GM23338 (cell line): Measurements from ENCODE around the gene ATPAF1. TPM values are rescaled to one million over a fixed set of nuclear protein-coding genes. Genes with fewer than 3 reads are reported as not detected.

ENCODE experiments used
- ATAC-seq: fragments of 200-7000 bp; cut with Tn5 transposase; 3 replicates; pipeline ENCODE4 v1.9.1; 2020
- DNase-seq: peaks from one replicate; pipeline ENCODE4 v3.0.0-alpha.2; 2015; ENCODE audit warnings: low spot score
- H2AFZ ChIP-seq: fragments of 200-600 bp; sonication (generic); 2 replicates; pipeline ENCODE4 v1.8.0; 2016; ENCODE audit warnings: antibody characterized with exemption, mild to moderate bottlenecking, moderate library complexity
- H3F3A ChIP-seq: fragments of 200-600 bp; sonication (generic); replicated peaks from 2 replicates; pipeline ENCODE4 v1.8.0; 2017; ENCODE audit warnings: antibody characterized with exemption, mixed run types, low read depth
- H3K27ac ChIP-seq: fragments of 200-600 bp; sonication (generic); 2 replicates; pipeline ENCODE4 v1.6.1; 2016; ENCODE audit warnings: low read depth
- H3K27me3 ChIP-seq: fragments of 200-600 bp; sonication (generic); 2 replicates; pipeline ENCODE4 v1.8.0; 2016; ENCODE audit warnings: mild to moderate bottlenecking, mixed run types, moderate library complexity; ENCODE audit not compliant: insufficient read depth
- H3K36me3 ChIP-seq: fragments of 200-600 bp; sonication (generic); 2 replicates; pipeline ENCODE4 v1.8.0; 2016; ENCODE audit warnings: mild to moderate bottlenecking; ENCODE audit not compliant: insufficient read depth
- H3K4me1 ChIP-seq: fragments of 200-600 bp; sonication (generic); 2 replicates; pipeline ENCODE4 v1.8.0; 2016; ENCODE audit warnings: mild to moderate bottlenecking, moderate library complexity; ENCODE audit not compliant: insufficient read depth
- H3K4me2 ChIP-seq: fragments of 200-600 bp; sonication (generic); 2 replicates; pipeline ENCODE4 v1.7.1; 2017; ENCODE audit warnings: mixed run types
- H3K4me3 ChIP-seq: fragments of 200-600 bp; sonication (generic); 2 replicates; pipeline ENCODE4 v1.6.1; 2016; ENCODE audit warnings: mixed run types
- H3K79me2 ChIP-seq: fragments of 200-600 bp; sonication (generic); replicated peaks from 2 replicates; pipeline ENCODE4 v1.8.0; 2017; ENCODE audit warnings: mild to moderate bottlenecking; ENCODE audit not compliant: insufficient read depth
- H3K9me2 ChIP-seq: fragments of 200-600 bp; sonication (generic); 2 replicates; pipeline ENCODE4 v1.8.0; 2017; ENCODE audit not compliant: insufficient read depth
- H4K20me1 ChIP-seq: fragments of 200-600 bp; sonication (generic); replicated peaks from 2 replicates; pipeline ENCODE4 v1.8.0; 2017; ENCODE audit warnings: mild to moderate bottlenecking; ENCODE audit not compliant: insufficient read depth
- H3K27ac Mint-ChIP-seq: 2 replicates; pipeline ENCODE4 v1.8.0; 2020; ENCODE audit warnings: inconsistent platforms, mild to moderate bottlenecking, moderate library complexity, mixed read lengths
- H3K27me3 Mint-ChIP-seq: 3 replicates; pipeline ENCODE4 v1.8.0; 2022; ENCODE audit warnings: low read depth, mild to moderate bottlenecking, moderate library complexity, mixed read lengths, inconsistent platforms; ENCODE audit not compliant: insufficient read depth, poor library complexity
- H3K36me3 Mint-ChIP-seq: 3 replicates; pipeline ENCODE4 v1.8.0; 2021; ENCODE audit warnings: low read depth, mild to moderate bottlenecking, inconsistent platforms, moderate library complexity, mixed read lengths
- H3K4me1 Mint-ChIP-seq: 3 replicates; pipeline ENCODE4 v1.8.0; 2020; ENCODE audit warnings: mild to moderate bottlenecking, inconsistent platforms, mixed read lengths
- H3K4me3 Mint-ChIP-seq: 3 replicates; pipeline ENCODE4 v1.8.0; 2021; ENCODE audit warnings: moderate library complexity, mild to moderate bottlenecking, inconsistent platforms, mixed read lengths
- H3K9me3 Mint-ChIP-seq: 3 replicates; pipeline ENCODE4 v1.8.0; 2020; ENCODE audit warnings: moderate library complexity, mild to moderate bottlenecking, inconsistent platforms, mixed read lengths
- JUNB ChIP-seq: IDR thresholded peaks from one replicate; pipeline ENCODE4 v1.6.1; 2016; ENCODE audit warnings: antibody characterized with exemption; ENCODE audit not compliant: unreplicated experiment
- NANOG ChIP-seq: IDR thresholded peaks from 2 replicates; pipeline ENCODE4 v1.6.1; 2016; ENCODE audit warnings: antibody characterized with exemption, borderline replicate concordance
- POLR2AphosphoS5 ChIP-seq: IDR thresholded peaks from 2 replicates; pipeline ENCODE4 v1.6.1; 2016; ENCODE audit warnings: antibody characterized with exemption, low read depth
- ZNF114 ChIP-seq: fragments of 250-450 bp; sonication (Bioruptor Pico); IDR thresholded peaks from 2 replicates; pipeline ENCODE4 v1.5.0; 2020; ENCODE audit warnings: mild to moderate bottlenecking, moderate library complexity
- polyA plus RNA-seq: library from polyadenylated mRNA; unstranded; fragments of >200 nt; fragmentation: Nextera tagmentation; extraction: Ambion mirVana; gene quantifications from 2 replicates; pipeline ENCODE4 v1.2.1, GENCODE V29; 2016
- total RNA-seq: library from RNA; depleted of rRNA; stranded (reverse); fragments of >200 nt; shearing (Covaris generic); gene quantifications from 2 replicates; pipeline ENCODE4 v1.2.3, GENCODE V29; 2014
- TF ChIP-seq, protein P1 (sequence below): fragments of 250-450 bp; sonication (Bioruptor Pico); IDR thresholded peaks from 2 replicates; pipeline ENCODE4 v1.5.0; 2020; ENCODE audit warnings: mild to moderate bottlenecking, moderate library complexity
- TF ChIP-seq, protein P2 (sequence below): IDR thresholded peaks from 2 replicates; pipeline ENCODE4 v1.6.1; 2016; ENCODE audit warnings: antibody characterized with exemption

Gene ATPAF1
- total and polyA plus RNA-seq, 2 experiments from 2014 or later, result 41.2 to 67.6 TPM

DNA sequence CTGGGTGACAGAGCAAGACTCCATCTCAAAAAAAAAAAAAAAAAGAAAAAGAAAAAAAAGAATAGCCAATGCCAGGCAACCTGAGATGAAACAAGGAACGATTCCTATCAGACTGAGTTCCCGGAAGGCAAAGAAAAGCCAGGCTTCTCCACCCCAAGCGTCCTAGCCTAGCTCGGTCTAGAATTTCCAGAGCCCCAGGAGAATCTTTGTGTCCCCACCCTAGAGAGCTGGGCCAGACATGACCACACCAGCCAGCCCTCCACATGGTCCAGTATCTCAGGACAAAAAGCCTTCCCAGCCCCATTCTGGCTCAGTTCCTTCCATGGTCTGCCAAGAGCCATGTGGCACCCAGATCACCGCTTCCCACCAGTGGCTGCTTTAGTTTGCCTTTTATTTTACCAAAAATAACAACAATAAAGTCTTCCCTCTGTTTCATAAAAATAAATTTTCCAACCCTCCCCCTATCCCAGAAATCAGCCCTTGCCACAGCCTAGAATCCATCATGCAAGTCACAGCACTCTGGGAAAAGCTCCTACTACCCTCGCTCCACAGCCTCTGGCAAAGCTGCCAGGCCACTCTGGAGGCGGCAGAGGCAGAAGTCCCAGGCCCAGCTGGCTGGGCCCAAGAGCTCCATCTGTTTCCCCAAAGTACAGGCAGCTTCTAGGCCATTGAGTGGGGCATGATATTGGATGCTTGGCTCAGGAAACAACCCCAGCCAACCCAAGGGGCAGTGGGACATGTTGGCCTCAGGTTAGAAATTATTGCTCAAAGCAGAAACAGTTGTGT, 60.6 kb downstream of the ATPAF1 start (continued):
- TF ChIP-seq, protein P1, sequence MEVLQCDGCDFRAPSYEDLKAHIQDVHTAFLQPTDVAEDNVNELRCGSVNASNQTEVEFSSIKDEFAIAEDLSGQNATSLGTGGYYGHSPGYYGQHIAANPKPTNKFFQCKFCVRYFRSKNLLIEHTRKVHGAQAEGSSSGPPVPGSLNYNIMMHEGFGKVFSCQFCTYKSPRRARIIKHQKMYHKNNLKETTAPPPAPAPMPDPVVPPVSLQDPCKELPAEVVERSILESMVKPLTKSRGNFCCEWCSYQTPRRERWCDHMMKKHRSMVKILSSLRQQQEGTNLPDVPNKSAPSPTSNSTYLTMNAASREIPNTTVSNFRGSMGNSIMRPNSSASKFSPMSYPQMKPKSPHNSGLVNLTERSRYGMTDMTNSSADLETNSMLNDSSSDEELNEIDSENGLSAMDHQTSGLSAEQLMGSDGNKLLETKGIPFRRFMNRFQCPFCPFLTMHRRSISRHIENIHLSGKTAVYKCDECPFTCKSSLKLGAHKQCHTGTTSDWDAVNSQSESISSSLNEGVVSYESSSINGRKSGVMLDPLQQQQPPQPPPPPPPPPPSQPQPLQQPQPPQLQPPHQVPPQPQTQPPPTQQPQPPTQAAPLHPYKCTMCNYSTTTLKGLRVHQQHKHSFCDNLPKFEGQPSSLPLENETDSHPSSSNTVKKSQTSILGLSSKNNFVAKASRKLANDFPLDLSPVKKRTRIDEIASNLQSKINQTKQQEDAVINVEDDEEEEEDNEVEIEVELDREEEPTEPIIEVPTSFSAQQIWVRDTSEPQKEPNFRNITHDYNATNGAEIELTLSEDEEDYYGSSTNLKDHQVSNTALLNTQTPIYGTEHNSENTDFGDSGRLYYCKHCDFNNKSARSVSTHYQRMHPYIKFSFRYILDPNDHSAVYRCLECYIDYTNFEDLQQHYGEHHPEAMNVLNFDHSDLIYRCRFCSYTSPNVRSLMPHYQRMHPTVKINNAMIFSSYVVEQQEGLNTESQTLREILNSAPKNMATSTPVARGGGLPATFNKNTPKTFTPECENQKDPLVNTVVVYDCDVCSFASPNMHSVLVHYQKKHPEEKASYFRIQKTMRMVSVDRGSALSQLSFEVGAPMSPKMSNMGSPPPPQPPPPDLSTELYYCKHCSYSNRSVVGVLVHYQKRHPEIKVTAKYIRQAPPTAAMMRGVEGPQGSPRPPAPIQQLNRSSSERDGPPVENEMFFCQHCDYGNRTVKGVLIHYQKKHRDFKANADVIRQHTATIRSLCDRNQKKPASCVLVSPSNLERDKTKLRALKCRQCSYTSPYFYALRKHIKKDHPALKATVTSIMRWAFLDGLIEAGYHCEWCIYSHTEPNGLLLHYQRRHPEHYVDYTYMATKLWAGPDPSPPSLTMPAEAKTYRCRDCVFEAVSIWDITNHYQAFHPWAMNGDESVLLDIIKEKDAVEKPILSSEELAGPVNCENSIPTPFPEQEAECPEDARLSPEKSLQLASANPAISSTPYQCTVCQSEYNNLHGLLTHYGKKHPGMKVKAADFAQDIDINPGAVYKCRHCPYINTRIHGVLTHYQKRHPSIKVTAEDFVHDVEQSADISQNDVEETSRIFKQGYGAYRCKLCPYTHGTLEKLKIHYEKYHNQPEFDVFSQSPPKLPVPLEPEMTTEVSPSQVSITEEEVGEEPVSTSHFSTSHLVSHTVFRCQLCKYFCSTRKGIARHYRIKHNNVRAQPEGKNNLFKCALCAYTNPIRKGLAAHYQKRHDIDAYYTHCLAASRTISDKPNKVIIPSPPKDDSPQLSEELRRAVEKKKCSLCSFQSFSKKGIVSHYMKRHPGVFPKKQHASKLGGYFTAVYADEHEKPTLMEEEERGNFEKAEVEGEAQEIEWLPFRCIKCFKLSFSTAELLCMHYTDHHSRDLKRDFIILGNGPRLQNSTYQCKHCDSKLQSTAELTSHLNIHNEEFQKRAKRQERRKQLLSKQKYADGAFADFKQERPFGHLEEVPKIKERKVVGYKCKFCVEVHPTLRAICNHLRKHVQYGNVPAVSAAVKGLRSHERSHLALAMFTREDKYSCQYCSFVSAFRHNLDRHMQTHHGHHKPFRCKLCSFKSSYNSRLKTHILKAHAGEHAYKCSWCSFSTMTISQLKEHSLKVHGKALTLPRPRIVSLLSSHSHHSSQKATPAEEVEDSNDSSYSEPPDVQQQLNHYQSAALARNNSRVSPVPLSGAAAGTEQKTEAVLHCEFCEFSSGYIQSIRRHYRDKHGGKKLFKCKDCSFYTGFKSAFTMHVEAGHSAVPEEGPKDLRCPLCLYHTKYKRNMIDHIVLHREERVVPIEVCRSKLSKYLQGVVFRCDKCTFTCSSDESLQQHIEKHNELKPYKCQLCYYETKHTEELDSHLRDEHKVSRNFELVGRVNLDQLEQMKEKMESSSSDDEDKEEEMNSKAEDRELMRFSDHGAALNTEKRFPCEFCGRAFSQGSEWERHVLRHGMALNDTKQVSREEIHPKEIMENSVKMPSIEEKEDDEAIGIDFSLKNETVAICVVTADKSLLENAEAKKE (CRISPR knock-in tag), result no peak

DNA sequence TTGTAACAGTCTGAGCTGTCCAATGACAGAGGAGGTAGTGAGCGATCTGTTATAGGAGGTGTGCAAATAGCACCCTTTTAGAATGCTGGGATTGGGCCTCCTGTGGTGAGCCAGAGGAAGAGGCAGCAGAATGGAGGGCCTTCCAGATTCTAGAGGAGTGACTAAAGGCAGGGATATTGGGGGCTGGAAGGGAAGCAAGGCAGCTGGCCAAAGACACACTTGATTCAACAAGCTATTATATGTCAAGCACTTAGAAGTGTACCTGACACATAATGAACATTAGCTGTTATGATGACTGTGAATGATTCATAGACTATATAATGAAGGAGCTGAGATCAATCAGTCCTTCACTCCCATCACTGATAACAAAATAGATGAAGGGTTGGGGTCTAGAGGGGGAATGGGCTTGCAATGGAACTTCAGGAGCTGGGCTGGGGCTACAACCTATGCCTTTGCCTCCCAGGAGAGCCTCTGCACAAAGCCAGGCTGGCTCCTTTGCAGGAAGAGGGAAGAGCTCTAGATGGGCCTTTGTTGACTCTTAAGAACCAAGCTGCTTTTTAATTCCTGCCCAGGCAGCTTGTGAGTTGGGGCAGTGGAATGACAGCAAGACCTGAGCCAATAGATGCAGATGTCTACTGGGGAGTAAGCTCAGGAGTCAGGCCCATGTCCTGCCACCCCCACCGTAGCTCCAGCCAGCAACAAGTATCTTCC, 61.8 kb downstream of the ATPAF1 start:
- Histone ChIP-seq H3K4me2 (no peak overlapping the region), H3K27me3 (no peaks in the 10 kb centered on the region), H3K79me2 (no peaks in the 10 kb centered on the region), H2AFZ (no peak overlapping the region), H3K9me2 (no peaks in the 10 kb centered on the region), H3F3A (no peaks in the 10 kb centered on the region), H4K20me1 (no peaks in the 10 kb centered on the region), H3K4me1 (peaks cover 12% of the 10 kb centered on the region), H3K27ac (no peak overlapping the region), H3K4me3 (no peak overlapping the region), H3K36me3 (no peaks in the 10 kb centered on the region)
- peaks cover 28% of the 10 kb centered on the region for H3K4me1 Mint-ChIP-seq
- no peak overlapping the region; the same call in 1 of the 2 replicates for H3K27ac Mint-ChIP-seq
- H3K4me3 Mint-ChIP-seq, result no peak overlapping the region
- H3K27me3 Mint-ChIP-seq, result peaks cover 19% of the 10 kb centered on the region
- ATAC-seq, result no peak
- DNase-seq, result no peak
- peaks cover 17% of the 10 kb centered on the region for H3K36me3 Mint-ChIP-seq
- H3K9me3 Mint-ChIP-seq, result no peaks in the 10 kb centered on the region
- TF ChIP-seq, protein P2, sequence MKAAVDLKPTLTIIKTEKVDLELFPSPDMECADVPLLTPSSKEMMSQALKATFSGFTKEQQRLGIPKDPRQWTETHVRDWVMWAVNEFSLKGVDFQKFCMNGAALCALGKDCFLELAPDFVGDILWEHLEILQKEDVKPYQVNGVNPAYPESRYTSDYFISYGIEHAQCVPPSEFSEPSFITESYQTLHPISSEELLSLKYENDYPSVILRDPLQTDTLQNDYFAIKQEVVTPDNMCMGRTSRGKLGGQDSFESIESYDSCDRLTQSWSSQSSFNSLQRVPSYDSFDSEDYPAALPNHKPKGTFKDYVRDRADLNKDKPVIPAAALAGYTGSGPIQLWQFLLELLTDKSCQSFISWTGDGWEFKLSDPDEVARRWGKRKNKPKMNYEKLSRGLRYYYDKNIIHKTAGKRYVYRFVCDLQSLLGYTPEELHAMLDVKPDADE, result no peak
- TF ChIP-seq ZNF114 (CRISPR knock-in tag) (no peak), NANOG (no peak), POLR2AphosphoS5 (no peak), JUNB (no peak)
- TF ChIP-seq, protein P1 (CRISPR knock-in tag), result no peak
